ENCODE results near the gene PLPP1. TPM values are rescaled to one million over a fixed set of nuclear protein-coding genes. Genes with fewer than 3 reads are reported as not detected.

The PLPP1 gene
- total RNA-seq, 1 donor from 2014 or later, result 23.9 TPM

DNA sequence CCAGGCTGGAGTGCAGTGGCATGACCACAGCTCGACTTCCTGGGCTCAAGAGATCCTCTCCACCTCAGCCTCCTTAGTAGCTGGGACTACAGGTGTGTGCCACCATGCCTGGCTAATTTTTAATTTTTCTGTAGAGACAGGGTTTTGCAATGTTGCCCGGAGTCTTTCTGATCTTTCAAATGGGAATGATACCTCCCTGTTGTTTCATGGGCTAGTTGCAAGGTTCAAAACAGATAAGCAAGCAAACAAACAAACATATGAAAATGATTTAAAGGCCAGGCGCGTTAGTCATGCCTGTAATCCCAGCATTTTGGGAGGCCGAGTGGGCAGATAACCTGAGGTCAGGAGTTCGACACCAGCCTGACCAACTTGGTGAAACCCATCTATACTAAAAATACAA is 45.3 kb upstream of the PLPP1 start:
- no peak for DNase-seq (ENCODE audit: low spot score)

DNA sequence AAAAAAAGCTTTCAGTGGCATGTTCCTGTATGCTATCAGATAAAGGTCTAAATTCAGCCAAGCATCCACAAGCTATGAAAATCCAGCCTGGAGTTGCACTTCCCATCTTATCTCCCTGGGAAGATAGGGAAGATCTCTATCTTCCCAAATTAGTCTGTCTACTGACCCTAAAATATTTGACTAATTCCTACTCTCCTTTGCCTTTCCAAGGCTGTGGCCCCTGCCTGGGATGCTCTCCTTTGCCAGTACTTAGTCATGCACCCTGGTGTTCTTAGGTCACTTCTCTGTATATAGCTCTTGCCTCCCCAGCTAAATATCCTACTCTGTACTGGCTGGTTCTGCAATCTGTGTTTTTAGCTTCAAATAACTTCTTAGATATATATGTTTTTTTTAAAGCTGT is 44.0 kb upstream of the PLPP1 start:
- peaks cover 3% of the 10 kb centered on the region for H3K27me3 Mint-ChIP-seq (ENCODE audit: insufficient read depth, low read depth)
- Histone ChIP-seq H3K79me2 (ENCODE audit: low read depth) (no peaks in the 10 kb centered on the region), H4K20me1 (ENCODE audit: low read depth) (no peaks in the 10 kb centered on the region), H3F3A (ENCODE audit: low read depth) (no peaks in the 10 kb centered on the region), H3K9me3 (ENCODE audit: low read depth) (no peaks in the 10 kb centered on the region), H3K36me3 (no peaks in the 10 kb centered on the region), H2AFZ (replicated peaks) (no peak overlapping the region), H3K9ac (no peak overlapping the region), H3K27ac (no peak overlapping the region), H3K4me3 (no peak overlapping the region), H3K27me3 (no peaks in the 10 kb centered on the region), H3K4me1 (no peaks in the 10 kb centered on the region), H3K4me2 (no peak overlapping the region)
- no peak for TF ChIP-seq CTCF (IDR thresholded peaks at IDR 0.05)
- no peak for TF ChIP-seq EZH2phosphoT487 (IDR thresholded peaks at IDR 0.05)
- TF ChIP-seq EZH2 (IDR thresholded peaks at IDR 0.05), result no peak
- DNase-seq (ENCODE audit: low spot score), result no peak
- no peaks in the 10 kb centered on the region for H3K36me3 Mint-ChIP-seq
- no peaks in the 10 kb centered on the region for H3K4me1 Mint-ChIP-seq
- H3K4me3 Mint-ChIP-seq, result no peak overlapping the region
- no peak overlapping the region for H3K27ac Mint-ChIP-seq
- no peaks in the 10 kb centered on the region for H3K9me3 Mint-ChIP-seq

More for the DNA sequence above, 45.3 kb upstream of the PLPP1 start:
- H3K9me3 Mint-ChIP-seq, result no peaks in the 10 kb centered on the region
- H3K9me3 ChIP-seq (ENCODE audit: low read depth), result no peaks in the 10 kb centered on the region
- no peaks in the 10 kb centered on the region for H3K27me3 ChIP-seq
- no peaks in the 10 kb centered on the region for H4K20me1 ChIP-seq (ENCODE audit: low read depth)
- no peaks in the 10 kb centered on the region for H3K36me3 ChIP-seq
- no peak overlapping the region for H3K4me3 Mint-ChIP-seq
- H2AFZ ChIP-seq (replicated peaks), result no peak overlapping the region
- H3K4me3 ChIP-seq, result no peak overlapping the region
- H3K36me3 Mint-ChIP-seq, result no peaks in the 10 kb centered on the region
- no peak for TF ChIP-seq CTCF (IDR thresholded peaks at IDR 0.05)
- no peak for TF ChIP-seq EZH2phosphoT487 (IDR thresholded peaks at IDR 0.05)
- no peak for TF ChIP-seq EZH2 (IDR thresholded peaks at IDR 0.05)
- no peaks in the 10 kb centered on the region for H3K27me3 Mint-ChIP-seq (ENCODE audit: insufficient read depth, low read depth)
- no peak overlapping the region for H3K9ac ChIP-seq
- no peak overlapping the region for H3K27ac ChIP-seq
- no peaks in the 10 kb centered on the region for H3K79me2 ChIP-seq (ENCODE audit: low read depth)
- H3K27ac Mint-ChIP-seq, result no peak overlapping the region
- no peak overlapping the region for H3K4me2 ChIP-seq
- H3K4me1 ChIP-seq, result no peaks in the 10 kb centered on the region
- no peaks in the 10 kb centered on the region for H3K4me1 Mint-ChIP-seq
- H3F3A ChIP-seq (ENCODE audit: low read depth), result no peaks in the 10 kb centered on the region

DNA sequence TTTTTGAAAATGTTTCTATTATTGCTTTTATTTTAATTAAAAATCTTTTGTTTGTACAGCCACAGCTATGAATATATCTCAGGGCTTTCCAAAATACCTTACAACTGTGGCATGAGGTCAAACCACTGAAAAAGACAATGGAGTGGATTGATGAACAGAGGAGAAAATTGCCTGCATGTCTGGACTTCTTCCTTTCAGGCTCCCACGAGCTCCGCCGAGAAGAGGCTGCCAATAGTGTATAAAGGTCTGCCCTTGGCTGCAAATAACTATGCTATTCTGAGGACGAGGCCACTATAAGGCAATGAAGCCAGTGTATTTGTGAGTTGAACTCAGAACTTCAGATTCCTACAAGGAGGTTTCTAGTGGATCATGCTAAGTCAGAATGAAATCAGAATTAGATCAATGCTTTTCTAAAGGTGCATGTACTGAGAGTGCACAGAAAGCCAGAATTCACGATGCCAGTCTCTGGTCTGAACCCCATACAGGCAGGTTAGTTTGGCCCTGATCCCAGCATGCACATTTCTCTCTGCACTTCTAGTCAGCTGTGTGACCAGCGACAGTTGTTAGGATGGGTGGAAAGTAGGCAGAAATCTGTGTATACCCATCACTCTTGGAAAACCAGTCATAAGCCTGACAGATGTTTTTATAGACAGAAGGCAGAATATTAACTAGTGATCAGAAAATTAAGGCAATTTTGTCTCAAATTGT is 42.7 kb upstream of the PLPP1 start:
- Histone ChIP-seq H3F3A (ENCODE audit: low read depth) (no peaks in the 10 kb centered on the region), H3K4me1 (no peaks in the 10 kb centered on the region), H3K27me3 (no peaks in the 10 kb centered on the region), H4K20me1 (ENCODE audit: low read depth) (no peaks in the 10 kb centered on the region), H2AFZ (replicated peaks) (no peak overlapping the region), H3K9ac (no peak overlapping the region), H3K4me3 (no peak overlapping the region), H3K79me2 (ENCODE audit: low read depth) (no peaks in the 10 kb centered on the region), H3K27ac (no peak overlapping the region), H3K36me3 (no peaks in the 10 kb centered on the region), H3K9me3 (ENCODE audit: low read depth) (no peaks in the 10 kb centered on the region), H3K4me2 (no peak overlapping the region)
- no peaks in the 10 kb centered on the region for H3K9me3 Mint-ChIP-seq
- TF ChIP-seq CTCF (IDR thresholded peaks at IDR 0.05) (no peak), EZH2phosphoT487 (IDR thresholded peaks at IDR 0.05) (no peak), EZH2 (IDR thresholded peaks at IDR 0.05) (no peak)
- no peak overlapping the region for H3K27ac Mint-ChIP-seq
- no peaks in the 10 kb centered on the region for H3K36me3 Mint-ChIP-seq
- peaks cover 3% of the 10 kb centered on the region for H3K27me3 Mint-ChIP-seq (ENCODE audit: insufficient read depth, low read depth)
- no peak for DNase-seq (ENCODE audit: low spot score)
- no peak overlapping the region for H3K4me3 Mint-ChIP-seq
- no peaks in the 10 kb centered on the region for H3K4me1 Mint-ChIP-seq
